Heart left ventricle (tissue), 16 donors: ENCODE results near the gene FNDC11. TPM values are rescaled to one million over a fixed set of nuclear protein-coding genes. Genes with fewer than 3 reads are reported as not detected.

ENCODE experiments used
- ATAC-seq, 4 donors: fragments of 200-7000 bp; cut with Tn5 transposase; one replicate each; pipeline ENCODE4 v1.9.1; 2020 to 2022; ENCODE audit warnings: moderate library complexity in 4 of 4, mild to moderate bottlenecking in 3 of 4, moderate number of reproducible peaks in 1 of 4
- DNase-seq, 5 donors: peaks; one replicate each; pipeline ENCODE4 v3.0.0-alpha.2; 2020
- H3K27ac ChIP-seq, 12 donors: fragments of 200-600 bp; sonication (generic) in 4 of 12; one replicate each; pipeline versions ENCODE4 v1.5.0 to v1.8.0; 2016 to 2022; ENCODE audit warnings: mild to moderate bottlenecking in 2 of 12
- H3K27me3 ChIP-seq, 9 donors: fragments of 200-600 bp; sonication (generic) in 2 of 9; one replicate each; pipeline versions ENCODE4 v1.5.1 to v1.8.0; 2016 to 2022; ENCODE audit warnings: mild to moderate bottlenecking in 3 of 9
- H3K36me3 ChIP-seq, 9 donors: fragments of 200-600 bp; sonication (generic) in 2 of 9; one replicate each; pipeline versions ENCODE4 v1.5.0 to v1.8.0; 2018 to 2022; ENCODE audit warnings: mild to moderate bottlenecking in 2 of 9
- H3K4me1 ChIP-seq, 12 donors: fragments of 200-600 bp; sonication (generic) in 4 of 12; one replicate each; pipeline versions ENCODE4 v1.5.0 to v1.8.0; 2016 to 2022; ENCODE audit warnings: mild to moderate bottlenecking in 3 of 12
- H3K4me3 ChIP-seq, 12 donors: fragments of 200-600 bp; sonication (generic) in 4 of 12; one replicate each; pipeline versions ENCODE4 v1.5.0 to v1.8.0; 2017 to 2022; ENCODE audit warnings: mild to moderate bottlenecking in 9 of 12, moderate library complexity in 4 of 12
- H3K9me3 ChIP-seq, 12 donors: fragments of 200-600 bp; sonication (generic) in 4 of 12; one replicate each; pipeline versions ENCODE4 v1.5.0 to v1.8.0; 2016 to 2022; ENCODE audit warnings: mild to moderate bottlenecking in 1 of 12
- POLR2A ChIP-seq, 2 donors: fragments of 450-650 bp; IDR thresholded peaks; one replicate each; pipeline ENCODE4 v1.6.1; 2017; ENCODE audit warnings: antibody characterized with exemption in 2 of 2, mild to moderate bottlenecking in 2 of 2, moderate library complexity in 2 of 2
- WGBS, 4 donors: extraction: QIAGEN DNeasy Blood & Tissue Kit in 2 of 4; methylation state at CpG; one replicate each; pipeline versions ENCODE4 v1.1.5 to v1.1.7; 2013 to 2018; 5-methylcytosine and 5-hydroxymethylcytosine counted together
- intact Hi-C, 10 donors: fragments of 100-400 bp; cut with DNase I; formaldehyde crosslinking; loops; one replicate each; pipeline versions ENCODE4 v1.11.1 to v1.14.2; 2022
- polyA plus RNA-seq, 2 donors: library from polyadenylated mRNA; stranded (reverse); fragments of 200-250 nt; gene quantifications; one replicate each; pipeline ENCODE4 v1.2.3, GENCODE V29; 2013
- total RNA-seq, 9 donors: library from RNA; depleted of rRNA in 2 of 9; stranded (reverse); fragments of >200 nt in 2 of 9; fragmentation: NEBNext Ultra II Directional in 3 of 9; extraction: Animal tissue kit (Norgen Biotek cat#: 25700) in 3 of 9; gene quantifications; one replicate each; pipeline versions ENCODE4 v1.1.0 to v1.2.4, GENCODE V29; 2016 to 2023
- TF ChIP-seq, protein P1 (sequence below), 12 donors: fragments of 200-600 bp; sonication (generic) in 4 of 12; IDR thresholded peaks; one replicate each; pipeline versions ENCODE4 v1.5.0 to v1.8.0; 2018 to 2022; ENCODE audit warnings: antibody characterized with exemption in 12 of 12, mild to moderate bottlenecking in 5 of 12
- donor health status: ischemic (EF 13 %, LVEDD 7.1; RV severe dilation, severe dysfunction).
- donor health status: healthy with polysubstance abuse.
- donor health status: DM: no; HTN: yes; CAD: no.
- donor health status: DM: no; HTN: no; CAD: no.
- donor health status: ischemic (EF 25% LVEDD 6.9; RV normal size, moderate dysfunction).
- donor health status: ischemic (EF 25% LVEDD 5.7; RV mildly dilated, moderate dysfunction).
- donor health status: healthy.
- donor health status: DM: yes; HTN: yes; CAD: no.
- donor health status: ischemic (EF 35%, LVEDD 5.7; RV mildly dilated, moderate dysfunction).
- donor health status: nonischemic (EF 11% LVEDD 7.7; RV severe dilation, severe dysfunction).
- donor health status: DM: yes; HTN: yes; CAD: no.
- donor health status: PGD.
- donor health status: ischemic (EF 29% LVEDD 5.4; RV normal size, mild dysfunction).
- donor health status: nonischemic (EF 23%, LVEDD 6.1; RV moderate dilation, normal function).

The FNDC11 gene
- total and polyA plus RNA-seq, 11 donors: 0.08 to 0.23 (median 0.17) TPM; not detected in 5

DNA sequence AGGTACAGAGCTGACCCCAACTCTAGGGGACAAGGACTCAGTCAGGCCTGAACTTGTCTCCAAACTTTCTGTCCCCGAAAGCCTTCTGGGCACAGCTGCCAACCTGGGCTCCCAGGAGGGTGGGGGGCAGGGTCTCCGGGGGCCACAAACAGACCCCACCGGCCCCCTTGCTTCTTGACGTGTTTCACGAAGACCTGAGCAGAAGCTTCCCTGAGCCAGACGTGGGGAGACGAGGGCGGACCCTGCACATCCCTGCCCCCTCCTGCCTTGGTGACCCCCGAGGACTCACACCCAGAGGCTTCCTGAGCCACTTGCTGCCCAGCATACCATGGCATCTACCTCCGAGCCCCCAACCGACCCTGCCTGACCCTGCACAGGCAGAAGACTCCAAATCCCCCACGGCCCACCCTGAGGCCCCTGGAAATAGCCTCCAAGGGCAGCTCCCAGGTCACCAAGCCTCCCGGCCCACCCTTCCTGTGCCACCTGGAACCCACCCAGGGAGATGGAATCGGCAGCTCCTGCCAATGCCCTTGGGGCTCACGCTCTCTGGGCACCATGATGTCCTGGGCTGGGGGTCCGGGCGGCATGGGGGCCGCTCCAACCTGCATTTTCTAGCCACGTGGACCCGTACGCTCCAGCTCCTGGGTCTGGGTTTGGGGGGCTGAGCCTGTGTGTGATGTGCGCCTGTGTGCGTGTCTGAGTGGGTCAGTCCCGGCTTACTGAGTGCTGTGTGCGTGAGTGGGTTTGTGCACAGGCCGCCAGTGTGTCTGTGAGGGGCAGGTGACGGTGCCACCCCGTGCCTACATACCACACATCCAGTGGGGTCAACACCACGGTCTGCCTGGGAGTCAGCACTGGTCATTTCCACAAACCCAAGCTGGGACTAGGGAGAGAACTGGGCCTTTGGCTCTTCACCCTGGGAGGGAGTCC lies 14.3 kb upstream of the FNDC11 start:
- Histone ChIP-seq H3K4me1 (peaks cover 0 to 27% (median 13%) of the 10 kb centered on the region in 12 donors), H3K36me3 (no peaks in the 10 kb centered on the region), H3K27ac (no peak overlapping the region), H3K27me3 (peaks cover 0 to 25% (median under 1%) of the 10 kb centered on the region in 9 donors), H3K9me3 (no peaks in the 10 kb centered on the region), H3K4me3 (no peak overlapping the region)
- no peak for DNase-seq
- intact Hi-C loops: loop anchor here in 9 of 10 donors (1.0 to 10.0 kb wide), 16 partner anchors 38 to 585 kb away; partner anchors contain the start of genes ABHD16B (in 4 of the 9), TPD52L2 (in 4 of the 9) and STMN3 (in 1 of the 9)
- ATAC-seq: no peak
- TF ChIP-seq, protein P1, sequence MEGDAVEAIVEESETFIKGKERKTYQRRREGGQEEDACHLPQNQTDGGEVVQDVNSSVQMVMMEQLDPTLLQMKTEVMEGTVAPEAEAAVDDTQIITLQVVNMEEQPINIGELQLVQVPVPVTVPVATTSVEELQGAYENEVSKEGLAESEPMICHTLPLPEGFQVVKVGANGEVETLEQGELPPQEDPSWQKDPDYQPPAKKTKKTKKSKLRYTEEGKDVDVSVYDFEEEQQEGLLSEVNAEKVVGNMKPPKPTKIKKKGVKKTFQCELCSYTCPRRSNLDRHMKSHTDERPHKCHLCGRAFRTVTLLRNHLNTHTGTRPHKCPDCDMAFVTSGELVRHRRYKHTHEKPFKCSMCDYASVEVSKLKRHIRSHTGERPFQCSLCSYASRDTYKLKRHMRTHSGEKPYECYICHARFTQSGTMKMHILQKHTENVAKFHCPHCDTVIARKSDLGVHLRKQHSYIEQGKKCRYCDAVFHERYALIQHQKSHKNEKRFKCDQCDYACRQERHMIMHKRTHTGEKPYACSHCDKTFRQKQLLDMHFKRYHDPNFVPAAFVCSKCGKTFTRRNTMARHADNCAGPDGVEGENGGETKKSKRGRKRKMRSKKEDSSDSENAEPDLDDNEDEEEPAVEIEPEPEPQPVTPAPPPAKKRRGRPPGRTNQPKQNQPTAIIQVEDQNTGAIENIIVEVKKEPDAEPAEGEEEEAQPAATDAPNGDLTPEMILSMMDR (IDR thresholded peaks at IDR 0.05): no peak
- TF ChIP-seq POLR2A (IDR thresholded peaks at IDR 0.05): no peak
- 88 to 91% (median 91%) methylated on average over 22 to 29 of the region's 29 CpGs for WGBS, 4 donors

DNA sequence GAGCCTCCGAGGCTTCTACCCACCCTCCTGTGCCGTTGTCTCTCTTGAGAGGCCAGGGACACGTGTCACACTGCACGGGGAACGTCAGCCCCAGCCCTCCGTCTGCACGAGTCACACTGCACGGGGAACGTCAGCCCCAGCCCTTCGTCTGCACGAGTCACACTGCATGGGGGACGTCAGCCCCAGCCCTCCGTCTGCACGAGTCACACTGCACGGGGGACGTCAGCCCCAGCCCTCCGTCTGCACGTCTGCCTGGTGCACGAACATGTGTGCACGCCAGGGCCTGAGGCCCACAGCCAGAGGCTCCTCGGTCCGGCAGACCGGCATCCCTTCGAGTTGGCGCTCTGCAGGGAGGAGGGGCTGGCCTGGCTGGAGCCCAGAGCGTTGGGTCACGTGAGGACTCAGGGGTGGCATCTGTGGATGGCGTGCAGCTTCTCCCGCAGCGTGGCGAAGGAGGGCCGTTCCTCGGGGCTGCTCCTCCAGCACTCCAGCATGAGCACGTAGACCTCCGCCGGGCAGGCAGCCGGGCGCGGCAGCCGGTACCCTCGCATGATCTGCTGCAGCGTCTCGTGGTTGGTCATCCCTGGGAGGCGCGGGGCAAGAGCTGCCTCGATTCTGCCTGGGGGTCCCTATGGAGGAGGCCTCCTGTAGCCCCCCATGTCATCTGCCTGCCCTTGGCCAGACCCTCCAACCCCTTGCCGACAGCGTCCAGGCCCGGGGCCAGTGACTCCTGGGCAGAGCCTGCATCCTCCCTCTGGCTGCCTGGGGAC lies 13.4 kb upstream of the FNDC11 start:
- no peak for ATAC-seq
- DNase-seq: no peak
- Histone ChIP-seq H3K27me3 (peaks cover 0 to 18% (median 0%) of the 10 kb centered on the region in 9 donors), H3K27ac (no peak overlapping the region), H3K4me3 (no peak overlapping the region), H3K4me1 (peaks cover 0 to 24% (median 11%) of the 10 kb centered on the region in 12 donors), H3K36me3 (no peaks in the 10 kb centered on the region), H3K9me3 (no peaks in the 10 kb centered on the region)
- intact Hi-C loops: loop anchor here in 3 of 10 donors (2.0 to 10.0 kb wide), 3 partner anchors 72 to 324 kb away; partner anchors contain the start of genes ABHD16B (in 1 of the 3) and TPD52L2 (in 1 of the 3)
- TF ChIP-seq, protein P1 (IDR thresholded peaks at IDR 0.05): no peak
- WGBS, 4 donors: 57 to 66% (median 62%) methylated on average over 25 to 49 of the region's 49 CpGs

DNA sequence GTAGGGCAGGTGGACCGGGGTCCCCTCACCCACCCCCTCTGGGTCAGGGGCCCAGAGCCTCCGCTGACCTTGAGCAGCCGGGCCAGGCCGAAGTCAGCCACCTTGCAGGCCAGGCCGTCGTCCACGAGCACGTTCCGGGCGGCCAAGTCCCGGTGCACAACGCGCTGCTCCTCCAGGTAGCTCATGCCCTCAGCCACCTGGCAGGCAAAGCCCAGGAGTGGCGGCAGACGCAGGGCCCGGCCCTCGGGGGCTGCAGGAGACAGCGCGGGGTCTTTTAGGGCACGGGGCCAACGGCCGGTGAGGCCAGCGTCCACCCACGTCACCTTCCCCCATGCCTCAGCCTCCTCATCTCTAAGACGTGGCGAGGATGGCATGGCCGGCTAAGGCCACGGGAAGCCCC lies 12.6 kb upstream of the FNDC11 start:
- H3K4me3 ChIP-seq: no peak overlapping the region
- peaks cover 0 to 15% (median 0%) of the 10 kb centered on the region in 9 donors for H3K27me3 ChIP-seq
- TF ChIP-seq POLR2A (IDR thresholded peaks at IDR 0.05): no peak
- TF ChIP-seq, protein P1 (IDR thresholded peaks at IDR 0.05): no peak
- DNase-seq (no peak), ATAC-seq (no peak)
- peaks cover 0 to 23% (median 11%) of the 10 kb centered on the region in 12 donors for H3K4me1 ChIP-seq
- intact Hi-C loops: loop anchor here in 3 of 10 donors (2.0 to 10.0 kb wide), 3 partner anchors 71 to 323 kb away; partner anchors contain the start of genes ABHD16B (in 1 of the 3) and TPD52L2 (in 1 of the 3)
- H3K27ac ChIP-seq: no peak overlapping the region
- H3K36me3 ChIP-seq: no peaks in the 10 kb centered on the region
- no peaks in the 10 kb centered on the region for H3K9me3 ChIP-seq
- 93 to 95% (median 95%) methylated on average over 14 to 28 of the region's 28 CpGs for WGBS, 4 donors
